Osteoblast (primary cell): ENCODE measurements around the gene TNNC2. TPM values are rescaled to one million over a fixed set of nuclear protein-coding genes. Genes with fewer than 3 reads are reported as not detected.

Experiments used
- DNase-seq: peaks from one replicate; pipeline ENCODE4 v3.0.0; 2011; ENCODE audit warnings: low spot score, mixed read lengths; ENCODE audit not compliant: insufficient read length; ENCODE audit errors: missing footprints
- H2AFZ ChIP-seq: 2 replicates; pipeline ENCODE4 v1.6.0; 2011; ENCODE audit warnings: mild to moderate bottlenecking, low read length
- H3K27ac ChIP-seq: 2 replicates; pipeline ENCODE4 v1.5.1; 2011; ENCODE audit warnings: mild to moderate bottlenecking, low read depth, low read length, moderate library complexity
- H3K27me3 ChIP-seq: 2 replicates; pipeline ENCODE4 v1.6.0; 2012; ENCODE audit warnings: mild to moderate bottlenecking, control low read depth, inconsistent platforms, low read length, moderate library complexity; ENCODE audit not compliant: insufficient read depth
- H3K36me3 ChIP-seq: 2 replicates; pipeline ENCODE4 v1.5.1; 2011; ENCODE audit warnings: mild to moderate bottlenecking, low read length, control low read depth, moderate library complexity; ENCODE audit not compliant: insufficient read depth
- H3K4me1 ChIP-seq: 2 replicates; pipeline ENCODE4 v1.5.1; 2011; ENCODE audit warnings: mild to moderate bottlenecking, low read length, control low read depth, moderate library complexity; ENCODE audit not compliant: insufficient read depth
- H3K4me2 ChIP-seq: 2 replicates; pipeline ENCODE4 v1.6.0; 2011; ENCODE audit warnings: mild to moderate bottlenecking, low read length; ENCODE audit not compliant: insufficient read depth
- H3K4me3 ChIP-seq: fragments of 200-600 bp; sonication (generic); 3 replicates; pipeline ENCODE4 v1.5.1; 2012; ENCODE audit warnings: mild to moderate bottlenecking, low read length, inconsistent platforms; ENCODE audit not compliant: insufficient read depth
- H3K79me2 ChIP-seq: 2 replicates; pipeline ENCODE4 v1.6.0; 2012; ENCODE audit warnings: mild to moderate bottlenecking, low read length, control low read depth, inconsistent platforms; ENCODE audit not compliant: insufficient read depth
- H3K9me3 ChIP-seq: 2 replicates; pipeline ENCODE4 v1.5.1; 2011; ENCODE audit warnings: low read depth, low read length, control low read depth
- H4K20me1 ChIP-seq: 2 replicates; pipeline ENCODE4 v1.6.0; 2012; ENCODE audit warnings: mild to moderate bottlenecking, low read length, control low read depth; ENCODE audit not compliant: insufficient read depth
- total RNA-seq: library from RNA; depleted of rRNA; stranded (reverse); fragments of >200 nt; gene quantifications from 2 replicates; pipeline ENCODE4 v1.2.3, GENCODE V29; 2012
- TF ChIP-seq, protein P1 (sequence below): IDR thresholded peaks from 2 replicates; pipeline ENCODE4 v1.5.1; 2011; ENCODE audit warnings: mild to moderate bottlenecking, low read depth, low read length, moderate library complexity; ENCODE audit errors: extremely low read depth

Gene TNNC2
- total RNA-seq, 1 donor, result 0.36 TPM

DNA sequence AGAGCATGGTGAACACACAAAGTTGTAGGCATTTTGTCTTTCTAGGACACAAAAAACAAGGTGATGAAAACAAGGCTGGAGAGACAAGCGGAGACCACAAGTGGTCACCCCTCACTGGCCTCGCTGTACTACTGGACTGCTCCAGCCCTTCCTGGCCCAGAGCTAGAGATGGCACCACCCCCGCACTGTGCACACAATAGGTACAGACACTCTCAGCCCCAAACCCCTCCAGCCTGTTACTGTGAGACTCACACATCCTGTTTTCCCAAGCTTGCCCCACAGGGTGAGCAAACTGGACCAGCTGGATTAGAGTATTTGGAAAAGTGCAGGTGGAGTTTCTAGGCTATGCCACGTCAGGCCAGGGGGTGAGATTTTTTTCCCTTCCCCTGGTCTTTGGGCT is 45.5 kb upstream of the TNNC2 start:
- H3K9me3 ChIP-seq, result no peaks in the 10 kb centered on the region
- no peak overlapping the region for H3K4me3 ChIP-seq
- H3K79me2 ChIP-seq, result no peaks in the 10 kb centered on the region
- no peak overlapping the region for H3K27ac ChIP-seq
- H4K20me1 ChIP-seq, result peaks cover 5% of the 10 kb centered on the region
- peak; percentile 45 for DNase-seq
- H3K36me3 ChIP-seq, result peaks cover 6% of the 10 kb centered on the region
- peaks cover 7% of the 10 kb centered on the region for H3K4me1 ChIP-seq
- no peaks in the 10 kb centered on the region for H3K27me3 ChIP-seq
- H2AFZ ChIP-seq, result no peak overlapping the region
- TF ChIP-seq, protein P1, sequence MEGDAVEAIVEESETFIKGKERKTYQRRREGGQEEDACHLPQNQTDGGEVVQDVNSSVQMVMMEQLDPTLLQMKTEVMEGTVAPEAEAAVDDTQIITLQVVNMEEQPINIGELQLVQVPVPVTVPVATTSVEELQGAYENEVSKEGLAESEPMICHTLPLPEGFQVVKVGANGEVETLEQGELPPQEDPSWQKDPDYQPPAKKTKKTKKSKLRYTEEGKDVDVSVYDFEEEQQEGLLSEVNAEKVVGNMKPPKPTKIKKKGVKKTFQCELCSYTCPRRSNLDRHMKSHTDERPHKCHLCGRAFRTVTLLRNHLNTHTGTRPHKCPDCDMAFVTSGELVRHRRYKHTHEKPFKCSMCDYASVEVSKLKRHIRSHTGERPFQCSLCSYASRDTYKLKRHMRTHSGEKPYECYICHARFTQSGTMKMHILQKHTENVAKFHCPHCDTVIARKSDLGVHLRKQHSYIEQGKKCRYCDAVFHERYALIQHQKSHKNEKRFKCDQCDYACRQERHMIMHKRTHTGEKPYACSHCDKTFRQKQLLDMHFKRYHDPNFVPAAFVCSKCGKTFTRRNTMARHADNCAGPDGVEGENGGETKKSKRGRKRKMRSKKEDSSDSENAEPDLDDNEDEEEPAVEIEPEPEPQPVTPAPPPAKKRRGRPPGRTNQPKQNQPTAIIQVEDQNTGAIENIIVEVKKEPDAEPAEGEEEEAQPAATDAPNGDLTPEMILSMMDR, result no peak
- no peak overlapping the region for H3K4me2 ChIP-seq

DNA sequence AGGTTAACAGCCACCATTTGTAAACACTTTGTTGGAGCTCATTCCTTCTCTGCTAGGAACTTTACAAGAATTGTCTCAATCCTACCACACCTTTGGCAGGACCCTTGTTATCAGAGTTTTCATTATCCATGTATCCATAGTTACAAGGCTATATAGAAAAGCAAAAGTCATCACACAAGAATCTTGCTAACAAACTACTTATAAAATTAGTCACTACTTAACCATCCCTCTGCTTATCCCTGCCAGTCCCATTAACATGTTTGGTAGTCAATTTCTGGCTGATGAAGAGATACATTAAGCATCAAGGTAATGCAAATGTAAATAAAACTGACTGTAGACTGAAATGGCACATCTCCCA is 40.7 kb upstream of the TNNC2 start:
- TF ChIP-seq, protein P1, result no peak
- H3K79me2 ChIP-seq, result no peaks in the 10 kb centered on the region
- H3K4me1 ChIP-seq, result peaks cover 12% of the 10 kb centered on the region
- peak; percentile 87 for DNase-seq
- no peaks in the 10 kb centered on the region for H3K27me3 ChIP-seq
- no peak overlapping the region for H2AFZ ChIP-seq
- H3K4me2 ChIP-seq, result peak overlapping the region; percentile 24
- peaks cover 5% of the 10 kb centered on the region for H4K20me1 ChIP-seq
- peak overlapping the region; percentile 76 for H3K27ac ChIP-seq
- no peaks in the 10 kb centered on the region for H3K36me3 ChIP-seq
- peak overlapping the region; percentile 4 for H3K4me3 ChIP-seq
- no peaks in the 10 kb centered on the region for H3K9me3 ChIP-seq

DNA sequence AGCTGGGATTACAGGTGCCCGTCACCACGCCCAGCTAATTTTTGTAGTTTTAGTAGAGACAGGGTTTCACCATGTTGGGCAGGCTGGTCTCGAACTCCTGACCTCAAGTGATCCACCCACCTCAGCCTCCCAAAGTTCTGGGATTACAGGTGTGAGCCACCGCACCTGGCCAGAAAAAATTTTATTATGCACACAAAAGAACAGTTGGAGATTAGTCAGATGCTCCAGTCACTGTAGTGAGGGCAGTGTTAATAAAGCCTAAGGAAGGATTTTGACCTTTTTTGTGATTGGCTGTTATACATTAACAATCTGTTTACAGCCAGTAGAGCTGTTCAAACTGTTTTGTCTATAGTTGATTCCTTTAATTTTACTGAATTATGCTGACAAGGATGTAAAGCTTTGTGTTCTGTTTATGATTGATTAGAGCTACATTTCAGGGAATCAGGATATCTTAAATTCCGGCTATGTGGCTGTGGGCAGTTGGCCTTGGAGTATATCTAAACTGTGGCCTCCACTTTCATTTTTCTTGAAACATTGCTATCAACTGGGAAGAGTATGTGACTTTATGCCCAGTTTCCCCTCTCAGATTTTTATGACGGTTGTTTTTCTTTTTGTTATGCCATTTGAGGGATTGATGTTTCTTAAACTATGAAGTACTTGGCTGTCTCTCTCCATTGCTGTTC is 40.2 kb upstream of the TNNC2 start:
- no peak for DNase-seq
- Histone ChIP-seq H3K79me2 (no peaks in the 10 kb centered on the region), H3K27ac (peak overlapping the region; percentile 76), H3K36me3 (no peaks in the 10 kb centered on the region), H4K20me1 (peaks cover under 1% of the 10 kb centered on the region), H3K9me3 (no peaks in the 10 kb centered on the region), H3K4me1 (peaks cover 12% of the 10 kb centered on the region), H2AFZ (no peak overlapping the region), H3K4me3 (peak overlapping the region; percentile 4), H3K4me2 (peak overlapping the region; percentile 24), H3K27me3 (no peaks in the 10 kb centered on the region)
- TF ChIP-seq, protein P1, result no peak

DNA sequence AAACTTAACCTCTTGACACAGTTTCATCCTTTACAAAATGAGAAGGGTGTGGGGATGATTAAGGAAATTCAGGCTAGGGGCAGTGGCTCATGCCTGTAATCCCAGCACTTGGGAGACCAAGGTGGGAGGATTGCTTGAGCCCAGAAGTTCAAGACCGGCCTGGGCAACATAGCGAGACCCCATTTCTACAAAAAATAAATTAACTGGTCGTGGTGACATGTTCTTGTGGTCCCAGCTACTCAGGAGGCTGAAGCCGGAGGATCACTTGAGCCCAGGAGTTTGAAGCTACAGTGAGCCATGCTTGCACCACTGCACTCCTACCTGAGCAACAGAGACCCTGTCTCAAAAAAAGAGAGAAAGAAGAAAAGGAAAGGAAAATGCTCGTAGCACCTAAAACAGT is 39.3 kb upstream of the TNNC2 start:
- no peak overlapping the region for H3K27ac ChIP-seq

More for the DNA sequence above, 39.3 kb upstream of the TNNC2 start:
- no peak overlapping the region for H3K4me3 ChIP-seq
- no peaks in the 10 kb centered on the region for H3K36me3 ChIP-seq
- no peak overlapping the region for H2AFZ ChIP-seq
- no peaks in the 10 kb centered on the region for H3K27me3 ChIP-seq
- H3K9me3 ChIP-seq, result no peaks in the 10 kb centered on the region
- no peaks in the 10 kb centered on the region for H4K20me1 ChIP-seq
- H3K79me2 ChIP-seq, result no peaks in the 10 kb centered on the region
- DNase-seq, result no peak
- no peak overlapping the region for H3K4me2 ChIP-seq
- TF ChIP-seq, protein P1, result no peak
- peaks cover 12% of the 10 kb centered on the region for H3K4me1 ChIP-seq
